ENCODE results near the gene GTF3C1. TPM values are rescaled to one million over a fixed set of nuclear protein-coding genes. Genes with fewer than 3 reads are reported as not detected.

The GTF3C1 gene, protein sequence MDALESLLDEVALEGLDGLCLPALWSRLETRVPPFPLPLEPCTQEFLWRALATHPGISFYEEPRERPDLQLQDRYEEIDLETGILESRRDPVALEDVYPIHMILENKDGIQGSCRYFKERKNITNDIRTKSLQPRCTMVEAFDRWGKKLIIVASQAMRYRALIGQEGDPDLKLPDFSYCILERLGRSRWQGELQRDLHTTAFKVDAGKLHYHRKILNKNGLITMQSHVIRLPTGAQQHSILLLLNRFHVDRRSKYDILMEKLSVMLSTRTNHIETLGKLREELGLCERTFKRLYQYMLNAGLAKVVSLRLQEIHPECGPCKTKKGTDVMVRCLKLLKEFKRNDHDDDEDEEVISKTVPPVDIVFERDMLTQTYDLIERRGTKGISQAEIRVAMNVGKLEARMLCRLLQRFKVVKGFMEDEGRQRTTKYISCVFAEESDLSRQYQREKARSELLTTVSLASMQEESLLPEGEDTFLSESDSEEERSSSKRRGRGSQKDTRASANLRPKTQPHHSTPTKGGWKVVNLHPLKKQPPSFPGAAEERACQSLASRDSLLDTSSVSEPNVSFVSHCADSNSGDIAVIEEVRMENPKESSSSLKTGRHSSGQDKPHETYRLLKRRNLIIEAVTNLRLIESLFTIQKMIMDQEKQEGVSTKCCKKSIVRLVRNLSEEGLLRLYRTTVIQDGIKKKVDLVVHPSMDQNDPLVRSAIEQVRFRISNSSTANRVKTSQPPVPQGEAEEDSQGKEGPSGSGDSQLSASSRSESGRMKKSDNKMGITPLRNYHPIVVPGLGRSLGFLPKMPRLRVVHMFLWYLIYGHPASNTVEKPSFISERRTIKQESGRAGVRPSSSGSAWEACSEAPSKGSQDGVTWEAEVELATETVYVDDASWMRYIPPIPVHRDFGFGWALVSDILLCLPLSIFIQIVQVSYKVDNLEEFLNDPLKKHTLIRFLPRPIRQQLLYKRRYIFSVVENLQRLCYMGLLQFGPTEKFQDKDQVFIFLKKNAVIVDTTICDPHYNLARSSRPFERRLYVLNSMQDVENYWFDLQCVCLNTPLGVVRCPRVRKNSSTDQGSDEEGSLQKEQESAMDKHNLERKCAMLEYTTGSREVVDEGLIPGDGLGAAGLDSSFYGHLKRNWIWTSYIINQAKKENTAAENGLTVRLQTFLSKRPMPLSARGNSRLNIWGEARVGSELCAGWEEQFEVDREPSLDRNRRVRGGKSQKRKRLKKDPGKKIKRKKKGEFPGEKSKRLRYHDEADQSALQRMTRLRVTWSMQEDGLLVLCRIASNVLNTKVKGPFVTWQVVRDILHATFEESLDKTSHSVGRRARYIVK (N-terminal part only)
- total RNA-seq = 100 to 1,000 TPM in 1 of 6 donors, 10 to 100 TPM in 5; 58.3 to 138 (median 73.3) TPM

DNA sequence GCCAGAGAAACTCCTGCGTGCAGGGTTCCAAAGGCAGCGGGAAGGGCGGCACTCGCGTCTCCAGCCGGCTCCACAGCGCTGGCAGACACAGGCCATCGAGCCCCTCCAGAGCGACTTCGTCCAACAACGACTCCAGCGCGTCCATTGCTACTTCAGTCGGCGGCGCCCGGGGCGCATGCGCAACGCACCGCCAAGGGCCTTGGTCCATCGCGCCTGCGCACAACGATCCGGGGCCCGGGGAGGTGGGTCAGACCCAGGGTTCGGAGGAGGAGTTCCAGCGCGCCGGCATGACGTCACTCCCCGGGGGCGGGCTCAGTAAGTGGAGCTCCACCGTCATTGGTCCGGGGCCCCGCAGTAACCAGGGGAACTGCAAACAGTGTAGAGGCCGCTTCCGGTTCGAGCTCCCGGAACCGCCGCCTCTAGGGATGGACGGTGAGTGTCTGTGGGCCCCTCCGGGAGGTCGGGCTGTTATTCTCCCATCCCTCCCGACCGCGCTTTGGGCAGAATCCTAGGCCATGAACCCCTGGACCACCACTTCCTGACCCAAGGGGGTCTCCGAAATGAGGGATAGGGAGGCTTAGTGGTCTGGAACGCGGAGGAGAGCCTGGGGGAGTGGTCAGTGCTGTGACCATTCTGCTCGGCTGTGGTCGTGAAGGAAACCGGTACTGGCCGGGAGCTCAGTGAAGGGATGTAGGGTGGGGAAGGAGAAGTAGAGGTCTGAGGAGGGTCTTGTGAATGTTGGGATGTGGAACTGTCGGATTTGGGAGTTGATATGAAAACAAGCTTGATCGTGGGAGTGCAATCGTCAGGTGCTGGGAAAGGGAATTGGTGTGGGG is at the start of gene GTF3C1, which contains the start of gene KATNIP:
Gene GTF3C1 (minus strand): TSS at position 168 of the 836 bp plus-strand sequence. CDS start 23 bp downstream, at position 145.
Gene KATNIP (plus strand): TSS at position 399 of the 836 bp plus-strand sequence. CDS start 27 bp downstream, at position 426.
- Histone ChIP-seq H3K4me1 (peaks cover 22 to 37% (median 25%) of the 10 kb centered on the region in 4 donors), H3K4me3 (peak within 1 kb of the TSS; percentile 78 to 97 (median 88)), H3K36me3 (peaks cover 0 to 7% (median 4%) of the 10 kb centered on the region in 4 donors), H3K9me3 (no peaks in the 10 kb centered on the region), H3K27me3 (no peaks in the 10 kb centered on the region), H3K27ac (peak within 1 kb of the TSS; percentile 72 to 92 (median 88))
- TF ChIP-seq, protein P1, sequence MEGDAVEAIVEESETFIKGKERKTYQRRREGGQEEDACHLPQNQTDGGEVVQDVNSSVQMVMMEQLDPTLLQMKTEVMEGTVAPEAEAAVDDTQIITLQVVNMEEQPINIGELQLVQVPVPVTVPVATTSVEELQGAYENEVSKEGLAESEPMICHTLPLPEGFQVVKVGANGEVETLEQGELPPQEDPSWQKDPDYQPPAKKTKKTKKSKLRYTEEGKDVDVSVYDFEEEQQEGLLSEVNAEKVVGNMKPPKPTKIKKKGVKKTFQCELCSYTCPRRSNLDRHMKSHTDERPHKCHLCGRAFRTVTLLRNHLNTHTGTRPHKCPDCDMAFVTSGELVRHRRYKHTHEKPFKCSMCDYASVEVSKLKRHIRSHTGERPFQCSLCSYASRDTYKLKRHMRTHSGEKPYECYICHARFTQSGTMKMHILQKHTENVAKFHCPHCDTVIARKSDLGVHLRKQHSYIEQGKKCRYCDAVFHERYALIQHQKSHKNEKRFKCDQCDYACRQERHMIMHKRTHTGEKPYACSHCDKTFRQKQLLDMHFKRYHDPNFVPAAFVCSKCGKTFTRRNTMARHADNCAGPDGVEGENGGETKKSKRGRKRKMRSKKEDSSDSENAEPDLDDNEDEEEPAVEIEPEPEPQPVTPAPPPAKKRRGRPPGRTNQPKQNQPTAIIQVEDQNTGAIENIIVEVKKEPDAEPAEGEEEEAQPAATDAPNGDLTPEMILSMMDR (IDR thresholded peaks at IDR 0.05) = peak in 2 of 6 experiments; percentile 8 to 15
- no peak for TF ChIP-seq EP300 (IDR thresholded peaks at IDR 0.05)
- peak in 3 of 4 donors; percentile 61 to 83 (median 68) for TF ChIP-seq POLR2A (IDR thresholded peaks at IDR 0.05)
- peak; percentile 80 to 82 for TF ChIP-seq POLR2AphosphoS5 (IDR thresholded peaks at IDR 0.05)
- WGBS, 2 donors = 0% methylated on average over 9 to 29 of the region's 59 CpGs
- DNase-seq (peak; percentile 100), ATAC-seq (ENCODE audit: low FRiP score in 2 of 2) (peak; percentile 98 to 100)

DNA sequence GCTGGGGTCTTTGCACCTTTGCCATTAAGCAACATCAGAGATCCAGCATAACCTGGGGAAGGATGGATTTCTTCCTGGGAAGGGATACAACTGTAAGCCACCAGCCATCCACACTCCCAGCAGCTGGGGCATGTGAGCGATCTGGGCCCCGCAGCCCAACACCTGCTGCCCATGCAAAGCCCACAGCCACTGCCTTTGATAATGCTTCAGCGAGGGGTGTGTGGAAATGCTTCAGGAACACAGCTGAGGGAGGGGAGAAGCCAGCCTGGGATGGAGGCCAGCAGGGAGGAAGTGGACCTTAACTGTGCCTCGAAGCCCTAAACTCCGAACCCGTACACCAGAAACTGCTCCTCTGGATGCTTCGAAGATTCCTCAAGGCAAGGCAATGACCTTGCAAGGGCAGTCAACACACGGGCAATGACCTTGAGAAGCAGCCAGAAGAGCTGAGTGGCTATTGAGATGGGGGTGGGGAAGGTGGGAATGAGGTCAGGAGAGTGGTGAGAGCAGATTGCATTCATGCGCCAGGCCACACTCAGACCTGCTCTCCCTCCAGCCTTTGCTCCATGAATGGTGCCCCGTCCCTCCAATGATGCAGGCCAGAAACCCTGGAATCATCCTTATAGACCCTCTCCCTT is 49.3 kb upstream of the GTF3C1 start:
- Histone ChIP-seq H3K4me1 (no peaks in the 10 kb centered on the region), H3K4me3 (no peak overlapping the region), H3K27ac (no peak overlapping the region), H3K9me3 (no peaks in the 10 kb centered on the region), H3K36me3 (peaks cover 0 to 3% (median 0%) of the 10 kb centered on the region in 4 donors), H3K27me3 (no peaks in the 10 kb centered on the region)
- ATAC-seq (ENCODE audit: low FRiP score in 2 of 2) (peak in 1 of 2 donors; percentile 27), DNase-seq (peak in 1 of 2 donors; percentile 43)
- TF ChIP-seq EP300 (IDR thresholded peaks at IDR 0.05) (no peak), POLR2A (IDR thresholded peaks at IDR 0.05) (no peak), POLR2AphosphoS5 (IDR thresholded peaks at IDR 0.05) (no peak)
- TF ChIP-seq, protein P1 (IDR thresholded peaks at IDR 0.05) = no peak
- 92% methylated on average over 9 of the region's 10 CpGs for WGBS, 2 donors

DNA sequence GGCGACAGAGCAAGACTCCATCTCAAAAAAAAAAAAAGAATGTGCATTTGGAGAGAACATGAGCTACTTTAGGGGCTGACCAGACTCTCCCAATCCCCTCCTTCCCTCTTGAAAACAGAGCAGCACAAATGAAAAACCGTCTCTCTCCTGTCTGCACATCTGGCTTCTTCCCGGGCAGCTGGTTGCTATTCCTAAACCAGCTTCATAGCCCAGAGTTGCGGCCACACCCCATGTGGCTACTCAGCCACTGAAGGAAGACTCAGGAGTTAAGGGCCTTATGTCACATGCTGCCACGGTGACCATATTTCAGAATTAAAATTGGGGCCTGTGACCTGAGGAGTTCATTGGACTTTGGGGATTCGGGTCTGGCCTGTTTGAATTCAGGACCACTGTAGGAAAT is 48.5 kb upstream of the GTF3C1 start:
- Histone ChIP-seq H3K27me3 (no peaks in the 10 kb centered on the region), H3K4me3 (no peak overlapping the region), H3K27ac (no peak overlapping the region), H3K4me1 (no peaks in the 10 kb centered on the region), H3K9me3 (no peaks in the 10 kb centered on the region), H3K36me3 (peaks cover 0 to 3% (median 0%) of the 10 kb centered on the region in 4 donors)
- WGBS, 2 donors = 92 to 96% methylated on average over 6 of the region's 6 CpGs
- TF ChIP-seq EP300 (IDR thresholded peaks at IDR 0.05) (no peak), POLR2AphosphoS5 (IDR thresholded peaks at IDR 0.05) (no peak), POLR2A (IDR thresholded peaks at IDR 0.05) (no peak)
- TF ChIP-seq, protein P1 (IDR thresholded peaks at IDR 0.05) = no peak
- ATAC-seq (ENCODE audit: low FRiP score in 2 of 2) (no peak), DNase-seq (no peak)
